ENCODE data around the gene AIFM3.

DNA sequence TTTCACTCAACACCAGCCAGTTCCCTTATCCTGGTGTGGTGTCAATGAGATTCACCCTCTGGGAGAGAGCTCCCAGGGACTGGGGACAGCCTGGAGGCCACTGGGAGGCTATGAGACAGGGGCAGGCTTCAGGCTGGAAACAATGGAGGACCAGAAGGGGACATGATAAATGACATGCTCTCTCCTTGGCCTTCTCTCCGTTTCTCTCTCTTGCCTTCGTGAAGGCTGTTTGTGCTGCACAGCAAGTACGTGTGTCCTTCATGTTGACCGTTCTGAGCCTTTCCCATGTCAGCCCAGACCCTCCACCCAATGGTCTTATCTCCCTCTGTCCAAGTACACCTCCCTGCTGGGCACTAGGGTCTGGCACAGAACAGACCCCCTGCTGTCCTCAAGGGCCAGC is 13.5 kb downstream of the AIFM3 start:
- no peak for TF ChIP-seq POLR2A (IDR thresholded peaks at IDR 0.05)
- TF ChIP-seq, protein P1, sequence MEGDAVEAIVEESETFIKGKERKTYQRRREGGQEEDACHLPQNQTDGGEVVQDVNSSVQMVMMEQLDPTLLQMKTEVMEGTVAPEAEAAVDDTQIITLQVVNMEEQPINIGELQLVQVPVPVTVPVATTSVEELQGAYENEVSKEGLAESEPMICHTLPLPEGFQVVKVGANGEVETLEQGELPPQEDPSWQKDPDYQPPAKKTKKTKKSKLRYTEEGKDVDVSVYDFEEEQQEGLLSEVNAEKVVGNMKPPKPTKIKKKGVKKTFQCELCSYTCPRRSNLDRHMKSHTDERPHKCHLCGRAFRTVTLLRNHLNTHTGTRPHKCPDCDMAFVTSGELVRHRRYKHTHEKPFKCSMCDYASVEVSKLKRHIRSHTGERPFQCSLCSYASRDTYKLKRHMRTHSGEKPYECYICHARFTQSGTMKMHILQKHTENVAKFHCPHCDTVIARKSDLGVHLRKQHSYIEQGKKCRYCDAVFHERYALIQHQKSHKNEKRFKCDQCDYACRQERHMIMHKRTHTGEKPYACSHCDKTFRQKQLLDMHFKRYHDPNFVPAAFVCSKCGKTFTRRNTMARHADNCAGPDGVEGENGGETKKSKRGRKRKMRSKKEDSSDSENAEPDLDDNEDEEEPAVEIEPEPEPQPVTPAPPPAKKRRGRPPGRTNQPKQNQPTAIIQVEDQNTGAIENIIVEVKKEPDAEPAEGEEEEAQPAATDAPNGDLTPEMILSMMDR (IDR thresholded peaks at IDR 0.05): no peak
